Measurements from ENCODE around the gene CCDC146.

- TF ChIP-seq SP1 (CRISPR knock-in tag; conservative IDR thresholded peaks at IDR 0.05), result no peak
- TF ChIP-seq CTCF (IDR thresholded peaks at IDR 0.05), result no peak
- no peak for TF ChIP-seq MAX (CRISPR knock-in tag; IDR thresholded peaks at IDR 0.05)
- TF ChIP-seq PRDM15 (CRISPR knock-in tag; IDR thresholded peaks at IDR 0.05), result no peak
- TF ChIP-seq ETV6 (CRISPR knock-in tag; IDR thresholded peaks at IDR 0.05), result no peak
- no peak for TF ChIP-seq ZBTB43 (CRISPR knock-in tag; IDR thresholded peaks at IDR 0.05)
- TF ChIP-seq FOXJ3 (CRISPR knock-in tag; IDR thresholded peaks at IDR 0.05; ENCODE audit: borderline replicate concordance), result no peak
- no peak for TF ChIP-seq IRF1 (CRISPR knock-in tag; IDR thresholded peaks at IDR 0.05)
- TF ChIP-seq NFE2L1 (CRISPR knock-in tag; IDR thresholded peaks at IDR 0.05), result no peak
- no peak for TF ChIP-seq RORB (CRISPR knock-in tag; IDR thresholded peaks at IDR 0.05)
- no peak for TF ChIP-seq ATF2 (CRISPR knock-in tag; IDR thresholded peaks at IDR 0.05; ENCODE audit: borderline replicate concordance, low read depth)
- no peak for TF ChIP-seq FOXK1 (CRISPR knock-in tag; IDR thresholded peaks at IDR 0.05)
These were observed 216.6 kb downstream of the CCDC146 start for GRCh38 chr7:77338883-77339629.

Data from WTC11 (cell line).